CD14-positive monocyte (primary cell): ENCODE measurements around the gene BSN. TPM values are rescaled to one million over a fixed set of nuclear protein-coding genes. Genes with fewer than 3 reads are reported as not detected.

Experiments used
- DNase-seq, 3 donors: peaks; one replicate each; pipeline ENCODE4 v3.0.0-alpha.2; 2011 to 2022
- H2AFZ ChIP-seq: 2 replicates; pipeline ENCODE4 v1.6.0; 2012; ENCODE audit warnings: mild to moderate bottlenecking, low read depth, low read length, inconsistent platforms; ENCODE audit not compliant: insufficient read depth, poor library complexity, severe bottlenecking
- H3K27ac ChIP-seq, 2 donors: 1 replicate in 1 of 2; 2 replicates in 1 of 2; pipeline ENCODE4 v1.5.1; 2012 to 2013; ENCODE audit warnings: low read length in 2 of 2, control low read depth in 1 of 2, inconsistent platforms in 1 of 2, low read depth in 1 of 2, mild to moderate bottlenecking in 1 of 2
- H3K27me3 ChIP-seq, 2 donors: one replicate each; pipeline versions ENCODE4 v1.6.0 to v1.6.1; 2011 to 2013; ENCODE audit warnings: low read length in 2 of 2; ENCODE audit not compliant: control insufficient read depth in 2 of 2, insufficient read depth in 2 of 2
- H3K36me3 ChIP-seq, 2 donors: replicated peaks in 1 of 2; 1 replicate in 1 of 2; 2 replicates in 1 of 2; pipeline versions ENCODE4 v1.5.1 to v1.6.1; 2012 to 2013; ENCODE audit warnings: low read length in 2 of 2, control low read depth in 1 of 2, inconsistent platforms in 1 of 2, mild to moderate bottlenecking in 1 of 2; ENCODE audit not compliant: insufficient read depth in 2 of 2, control insufficient read depth in 1 of 2
- H3K4me1 ChIP-seq, 2 donors: 1 replicate in 1 of 2; 2 replicates in 1 of 2; pipeline versions ENCODE4 v1.5.1 to v1.6.1; 2012 to 2013; ENCODE audit warnings: low read length in 2 of 2, control low read depth in 1 of 2, inconsistent platforms in 1 of 2, mild to moderate bottlenecking in 1 of 2, moderate library complexity in 1 of 2; ENCODE audit not compliant: insufficient read depth in 2 of 2, control insufficient read depth in 1 of 2
- H3K4me2 ChIP-seq: replicated peaks from 2 replicates; pipeline ENCODE3; 2012; ENCODE audit warnings: low read length, moderate library complexity, mild to moderate bottlenecking; ENCODE audit not compliant: poor library complexity, severe bottlenecking; ENCODE audit errors: extremely low read depth
- H3K4me3 ChIP-seq, 3 experiments: fragments of 200-600 bp in 1 of 3; sonication (generic) in 1 of 3; replicated peaks in 1 of 3; 1 replicate in 2 of 3; 2 replicates in 1 of 3; pipeline ENCODE4 v1.5.1; 2011 to 2013; ENCODE audit warnings: low read length in 3 of 3, mild to moderate bottlenecking in 3 of 3, control low read depth in 2 of 3, low read depth in 2 of 3, inconsistent platforms in 1 of 3, moderate library complexity in 1 of 3
- H3K79me2 ChIP-seq: 2 replicates; pipeline ENCODE4 v1.6.0; 2012; ENCODE audit warnings: mild to moderate bottlenecking, control low read depth, inconsistent platforms, low read length, moderate library complexity; ENCODE audit not compliant: insufficient read depth
- H3K9ac ChIP-seq: 2 replicates; pipeline ENCODE4 v1.6.0; 2017; ENCODE audit warnings: low read length, mild to moderate bottlenecking; ENCODE audit not compliant: insufficient read depth, poor library complexity, severe bottlenecking
- H3K9me3 ChIP-seq, 2 donors: replicated peaks in 1 of 2; 1 replicate in 1 of 2; 2 replicates in 1 of 2; pipeline versions ENCODE4 v1.5.1 to v1.6.1; 2012 to 2013; ENCODE audit warnings: low read length in 2 of 2, control low read depth in 1 of 2; ENCODE audit not compliant: control insufficient read depth in 1 of 2, insufficient read depth in 1 of 2
- H4K20me1 ChIP-seq: 2 replicates; pipeline ENCODE4 v1.6.0; 2012; ENCODE audit warnings: mild to moderate bottlenecking, low read length, control low read depth, moderate library complexity; ENCODE audit not compliant: insufficient read depth
- H3K27ac Mint-ChIP-seq, 7 donors: one replicate each; pipeline ENCODE4 v1.8.0; 2020; ENCODE audit warnings: mild to moderate bottlenecking in 7 of 7, mixed read lengths in 7 of 7, moderate library complexity in 6 of 7, inconsistent platforms in 2 of 7
- H3K27me3 Mint-ChIP-seq, 3 donors: one replicate each; pipeline ENCODE4 v1.8.0; 2021 to 2022; ENCODE audit warnings: low read depth in 3 of 3, mild to moderate bottlenecking in 3 of 3, mixed read lengths in 3 of 3, moderate library complexity in 3 of 3, inconsistent platforms in 1 of 3
- H3K36me3 Mint-ChIP-seq, 2 donors: one replicate each; pipeline ENCODE4 v1.8.0; 2020; ENCODE audit warnings: mixed read lengths in 2 of 2, inconsistent platforms in 1 of 2, mild to moderate bottlenecking in 1 of 2
- H3K4me1 Mint-ChIP-seq: one replicate; pipeline ENCODE4 v1.8.0; 2020; ENCODE audit warnings: mild to moderate bottlenecking, mixed read lengths
- H3K4me3 Mint-ChIP-seq, 2 donors: one replicate each; pipeline ENCODE4 v1.8.0; 2020; ENCODE audit warnings: mild to moderate bottlenecking in 2 of 2, mixed read lengths in 2 of 2, moderate library complexity in 1 of 2
- H3K9me3 Mint-ChIP-seq, 7 donors: one replicate each; pipeline ENCODE4 v1.8.0; 2020 to 2022; ENCODE audit warnings: mixed read lengths in 7 of 7, mild to moderate bottlenecking in 6 of 7, moderate library complexity in 6 of 7, inconsistent platforms in 2 of 7
- WGBS: methylation state at CpG from one replicate; pipeline ENCODE4 v1.1.5; 2013; ENCODE audit warnings: missing lambda C conversion rate; ENCODE audit not compliant: insufficient coverage; 5-methylcytosine and 5-hydroxymethylcytosine counted together
- intact Hi-C, 2 donors: fragments of 100-400 bp; cut with micrococcal nuclease; formaldehyde crosslinking; loops; one replicate each; pipeline versions ENCODE4 v1.15.0 to v1.15.1; 2023
- polyA plus RNA-seq, 3 donors: library from polyadenylated mRNA; depleted of rRNA in 1 of 3; unstranded in 2 of 3; stranded (reverse) in 1 of 3; fragments of 300-500 nt in 2 of 3; fragments of >200 nt in 1 of 3; fragmentation: Illumina TruSeq in 2 of 3; gene quantifications; 1 replicate in 2 of 3; 2 replicates in 1 of 3; pipeline ENCODE4 v1.2.3, GENCODE V29; 2012 to 2021
- TF ChIP-seq, protein P1 (sequence below): fragments of 200-600 bp; IDR thresholded peaks from one replicate; pipeline ENCODE4 v1.8.0; 2022; ENCODE audit warnings: antibody characterized with exemption, mild to moderate bottlenecking

The BSN gene
- polyA plus RNA-seq, 3 donors = not detected

DNA sequence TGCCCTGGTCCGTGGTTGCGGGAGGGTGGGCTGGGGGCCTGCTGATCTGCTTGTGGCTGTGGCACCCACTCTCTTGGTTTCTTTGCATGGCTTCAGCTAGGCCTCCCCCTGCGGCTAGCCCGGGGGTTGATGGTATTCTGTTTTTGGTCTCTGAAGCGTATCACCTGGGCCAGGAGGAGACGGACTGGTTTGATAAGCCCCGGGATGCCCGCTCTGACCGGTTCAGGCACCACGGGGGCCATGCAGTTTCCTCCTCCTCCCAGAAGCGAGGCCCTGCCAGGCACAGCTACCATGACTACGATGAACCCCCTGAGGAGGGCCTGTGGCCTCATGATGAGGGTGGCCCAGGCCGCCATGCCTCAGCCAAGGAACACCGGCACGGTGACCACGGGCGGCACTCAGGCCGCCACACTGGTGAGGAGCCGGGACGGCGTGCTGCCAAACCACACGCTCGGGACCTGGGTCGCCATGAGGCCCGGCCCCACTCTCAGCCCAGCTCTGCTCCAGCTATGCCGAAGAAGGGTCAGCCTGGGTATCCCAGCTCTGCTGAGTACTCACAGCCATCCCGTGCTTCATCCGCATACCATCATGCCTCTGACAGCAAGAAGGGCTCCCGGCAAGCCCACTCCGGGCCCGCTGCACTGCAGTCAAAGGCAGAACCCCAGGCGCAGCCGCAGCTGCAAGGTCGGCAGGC lies 108.6 kb downstream of the BSN start:
- TF ChIP-seq, protein P1, sequence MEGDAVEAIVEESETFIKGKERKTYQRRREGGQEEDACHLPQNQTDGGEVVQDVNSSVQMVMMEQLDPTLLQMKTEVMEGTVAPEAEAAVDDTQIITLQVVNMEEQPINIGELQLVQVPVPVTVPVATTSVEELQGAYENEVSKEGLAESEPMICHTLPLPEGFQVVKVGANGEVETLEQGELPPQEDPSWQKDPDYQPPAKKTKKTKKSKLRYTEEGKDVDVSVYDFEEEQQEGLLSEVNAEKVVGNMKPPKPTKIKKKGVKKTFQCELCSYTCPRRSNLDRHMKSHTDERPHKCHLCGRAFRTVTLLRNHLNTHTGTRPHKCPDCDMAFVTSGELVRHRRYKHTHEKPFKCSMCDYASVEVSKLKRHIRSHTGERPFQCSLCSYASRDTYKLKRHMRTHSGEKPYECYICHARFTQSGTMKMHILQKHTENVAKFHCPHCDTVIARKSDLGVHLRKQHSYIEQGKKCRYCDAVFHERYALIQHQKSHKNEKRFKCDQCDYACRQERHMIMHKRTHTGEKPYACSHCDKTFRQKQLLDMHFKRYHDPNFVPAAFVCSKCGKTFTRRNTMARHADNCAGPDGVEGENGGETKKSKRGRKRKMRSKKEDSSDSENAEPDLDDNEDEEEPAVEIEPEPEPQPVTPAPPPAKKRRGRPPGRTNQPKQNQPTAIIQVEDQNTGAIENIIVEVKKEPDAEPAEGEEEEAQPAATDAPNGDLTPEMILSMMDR = no peak
- Histone ChIP-seq H4K20me1 (no peaks in the 10 kb centered on the region), H3K4me2 (no peak overlapping the region), H3K4me3 (no peak overlapping the region), H3K9me3 (no peaks in the 10 kb centered on the region), H3K9ac (no peak overlapping the region), H3K27me3 (no peaks in the 10 kb centered on the region), H2AFZ (no peak overlapping the region), H3K4me1 (peaks cover 0 to 8% of the 10 kb centered on the region in 2 donors), H3K79me2 (no peaks in the 10 kb centered on the region), H3K36me3 (no peaks in the 10 kb centered on the region), H3K27ac (no peak overlapping the region)
- intact Hi-C loops = no loop called here
- Mint-ChIP-seq H3K36me3 (no peaks in the 10 kb centered on the region), H3K4me1 (peaks cover 11% of the 10 kb centered on the region), H3K27ac (no peak overlapping the region), H3K27me3 (peaks cover 4 to 8% (median 6%) of the 10 kb centered on the region in 3 donors), H3K9me3 (no peaks in the 10 kb centered on the region), H3K4me3 (no peak overlapping the region)
- no peak for DNase-seq
- WGBS = 97% methylated on average over 34 of the region's 34 CpGs

- intact Hi-C loops = no loop called here
- Histone ChIP-seq H2AFZ (no peak overlapping the region), H3K4me1 (peaks cover 0 to 8% of the 10 kb centered on the region in 2 donors), H3K79me2 (no peaks in the 10 kb centered on the region), H3K27me3 (no peaks in the 10 kb centered on the region), H3K9me3 (no peaks in the 10 kb centered on the region), H4K20me1 (no peaks in the 10 kb centered on the region), H3K4me3 (no peak overlapping the region), H3K27ac (no peak overlapping the region), H3K4me2 (no peak overlapping the region), H3K9ac (no peak overlapping the region), H3K36me3 (no peaks in the 10 kb centered on the region)
- H3K27ac Mint-ChIP-seq = peak overlapping the region in 1 of 7 donors; percentile 51
- H3K9me3 Mint-ChIP-seq = no peaks in the 10 kb centered on the region
- no peaks in the 10 kb centered on the region for H3K36me3 Mint-ChIP-seq
- H3K27me3 Mint-ChIP-seq = peaks cover 3 to 8% (median 6%) of the 10 kb centered on the region in 3 donors
- TF ChIP-seq, protein P1 = no peak
- no peak overlapping the region for H3K4me3 Mint-ChIP-seq
- peaks cover 11% of the 10 kb centered on the region for H3K4me1 Mint-ChIP-seq
- WGBS = 100% methylated on average over 1 of the region's 1 CpG
- no peak for DNase-seq
Observed at GRCh38 chr3:49663831-49664230, 109.6 kb downstream of the BSN start.
